Colonic mucosa (tissue), 4 donors: ENCODE measurements around the gene IZUMO4. TPM values are rescaled to one million over a fixed set of nuclear protein-coding genes. Genes with fewer than 3 reads are reported as not detected.

Experiments used
- DNase-seq: peaks from one replicate; pipeline ENCODE4 v3.0.0-alpha.2; 2020
- H3K27ac ChIP-seq: fragments of 200-600 bp; one replicate; pipeline ENCODE4 v1.8.0; 2021
- H3K27me3 ChIP-seq: fragments of 200-600 bp; one replicate; pipeline ENCODE4 v1.8.0; 2021
- H3K36me3 ChIP-seq: fragments of 200-600 bp; one replicate; pipeline ENCODE4 v1.8.0; 2021
- H3K4me1 ChIP-seq: fragments of 200-600 bp; one replicate; pipeline ENCODE4 v1.8.0; 2021; ENCODE audit warnings: mild to moderate bottlenecking
- H3K4me3 ChIP-seq: fragments of 200-600 bp; one replicate; pipeline ENCODE4 v1.8.0; 2021
- H3K9ac ChIP-seq, 2 donors: one replicate each; pipeline ENCODE4 v1.7.0; 2013; ENCODE audit warnings: control low read depth in 2 of 2, low read depth in 2 of 2, low read length in 2 of 2
- H3K9me3 ChIP-seq: fragments of 200-600 bp; one replicate; pipeline ENCODE4 v1.8.0; 2021
- CTCF ChIP-seq: fragments of 200-600 bp; IDR thresholded peaks from one replicate; pipeline ENCODE4 v1.8.0; 2022; ENCODE audit warnings: antibody characterized with exemption, mild to moderate bottlenecking
- intact Hi-C: fragments of 100-400 bp; cut with DNase I; formaldehyde crosslinking; loops from one replicate; pipeline ENCODE4 v1.14.1; 2022
- total RNA-seq, 2 donors: library from RNA; stranded (reverse); fragmentation: NEBNext Ultra II Directional in 1 of 2; extraction: Animal tissue kit (Norgen Biotek cat#: 25700) in 1 of 2; gene quantifications; one replicate each; pipeline ENCODE4 v1.2.1, GENCODE V29; 2021
- donor health status: healthy.
- donor health status: DM: no; HTN: no; CAD: no.
- donor health status: DM: no; HTN: no; CAD: no.

Gene IZUMO4
- total RNA-seq, 2 donors from 2014 or later, result 2.1 to 4.5 TPM

- intact Hi-C loops, result no loop called here
- peaks cover 21% of the 10 kb centered on the region for H3K4me1 ChIP-seq
- peak; percentile 99 for DNase-seq
These were observed 35.0 kb upstream of the IZUMO4 start for GRCh38 chr19:2061495-2062388.

GRCh38 chr19:2062389-2062729 is 34.4 kb upstream of the IZUMO4 start:
- TF ChIP-seq CTCF, result no peak
- Histone ChIP-seq H3K4me3 (peak overlapping the region; percentile 56), H3K9me3 (no peaks in the 10 kb centered on the region), H3K9ac (peak overlapping the region; percentile 82 to 99), H3K4me1 (peaks cover 21% of the 10 kb centered on the region), H3K27ac (peak overlapping the region; percentile 98), H3K36me3 (no peaks in the 10 kb centered on the region), H3K27me3 (no peaks in the 10 kb centered on the region)
- intact Hi-C loops, result no loop called here
- no peak for DNase-seq

More at GRCh38 chr19:2061495-2062388, 35.0 kb upstream of the IZUMO4 start:
- H3K27me3 ChIP-seq, result no peaks in the 10 kb centered on the region
- H3K9ac ChIP-seq, result peak overlapping the region; percentile 92 to 99
- no peak for TF ChIP-seq CTCF
- peak overlapping the region; percentile 56 for H3K4me3 ChIP-seq
- H3K27ac ChIP-seq, result peak overlapping the region; percentile 98
- no peaks in the 10 kb centered on the region for H3K9me3 ChIP-seq
- no peaks in the 10 kb centered on the region for H3K36me3 ChIP-seq

- H3K4me1 ChIP-seq, result peaks cover 21% of the 10 kb centered on the region
- no peak for TF ChIP-seq CTCF
- H3K9me3 ChIP-seq, result no peaks in the 10 kb centered on the region
- H3K4me3 ChIP-seq, result no peak overlapping the region
- no peaks in the 10 kb centered on the region for H3K36me3 ChIP-seq
- peak overlapping the region in 1 of 2 donors; percentile 99 for H3K9ac ChIP-seq
- H3K27ac ChIP-seq, result no peak overlapping the region
- H3K27me3 ChIP-seq, result no peaks in the 10 kb centered on the region
- DNase-seq, result no peak
- intact Hi-C loops, result no loop called here
These were observed 33.9 kb upstream of the IZUMO4 start for GRCh38 chr19:2062770-2063169.

GRCh38 chr19:2063824-2064223 is 32.9 kb upstream of the IZUMO4 start:
- no peaks in the 10 kb centered on the region for H3K27me3 ChIP-seq
- no peak overlapping the region for H3K9ac ChIP-seq
- intact Hi-C loops, result no loop called here
- no peaks in the 10 kb centered on the region for H3K9me3 ChIP-seq
- H3K36me3 ChIP-seq, result no peaks in the 10 kb centered on the region
- H3K4me1 ChIP-seq, result peaks cover 21% of the 10 kb centered on the region
- DNase-seq, result no peak
- no peak for TF ChIP-seq CTCF
- no peak overlapping the region for H3K4me3 ChIP-seq
- no peak overlapping the region for H3K27ac ChIP-seq

- Histone ChIP-seq H3K27me3 (no peaks in the 10 kb centered on the region), H3K9me3 (no peaks in the 10 kb centered on the region), H3K9ac (peak overlapping the region in 1 of 2 donors; percentile 7), H3K36me3 (no peaks in the 10 kb centered on the region), H3K4me3 (no peak overlapping the region), H3K27ac (peak overlapping the region; percentile 67), H3K4me1 (peaks cover 19% of the 10 kb centered on the region)
- intact Hi-C loops, result no loop called here
- DNase-seq, result no peak
- no peak for TF ChIP-seq CTCF
These were observed 32.3 kb upstream of the IZUMO4 start for GRCh38 chr19:2064395-2064787.
